NCI-H128 (cell line): Measurements from ENCODE around the gene NAV2.

Experiments used
- DNase-seq: peaks from one replicate; lab custom pipeline; 2025; ENCODE audit not compliant: unreplicated experiment; lab: John Stamatoyannopoulos, UW

The NAV2 gene

DNA sequence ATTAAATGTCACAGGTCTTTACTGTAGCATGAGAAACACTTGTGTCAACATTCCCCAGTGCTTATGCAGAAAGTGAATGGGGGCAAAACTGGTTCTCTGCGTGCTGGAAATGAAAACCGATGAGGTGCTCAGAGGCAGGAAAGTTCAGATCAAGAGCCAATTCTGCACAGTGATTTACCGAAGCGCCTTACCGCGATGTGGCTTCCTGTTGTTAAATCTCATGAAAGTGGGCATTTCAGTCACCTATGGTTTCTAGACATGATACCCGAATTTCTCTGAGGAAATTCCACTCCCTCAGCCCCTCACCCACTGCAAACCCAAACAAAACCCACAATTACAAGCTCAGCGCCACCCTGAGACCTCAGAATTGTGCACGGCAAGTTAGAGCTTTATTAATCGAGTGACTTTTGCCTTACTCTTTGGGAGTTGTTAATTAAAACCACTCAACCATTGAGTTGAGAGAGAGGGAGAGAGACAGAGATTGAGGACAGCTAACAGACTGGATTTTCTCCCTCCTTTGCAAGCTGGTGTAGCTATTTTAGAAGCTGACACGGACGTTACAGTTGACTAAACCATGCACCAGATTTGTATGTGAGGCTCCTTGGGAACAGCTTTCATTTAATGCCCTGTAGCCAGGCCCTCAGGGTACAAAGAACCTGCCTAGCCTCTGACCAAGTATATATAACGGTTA lies 251.2 kb downstream of the NAV2 start:
- DNase-seq: no peak

- no peak for DNase-seq
Observed at GRCh38 chr11:19966441-19966840, 253.8 kb downstream of the NAV2 start.

DNA sequence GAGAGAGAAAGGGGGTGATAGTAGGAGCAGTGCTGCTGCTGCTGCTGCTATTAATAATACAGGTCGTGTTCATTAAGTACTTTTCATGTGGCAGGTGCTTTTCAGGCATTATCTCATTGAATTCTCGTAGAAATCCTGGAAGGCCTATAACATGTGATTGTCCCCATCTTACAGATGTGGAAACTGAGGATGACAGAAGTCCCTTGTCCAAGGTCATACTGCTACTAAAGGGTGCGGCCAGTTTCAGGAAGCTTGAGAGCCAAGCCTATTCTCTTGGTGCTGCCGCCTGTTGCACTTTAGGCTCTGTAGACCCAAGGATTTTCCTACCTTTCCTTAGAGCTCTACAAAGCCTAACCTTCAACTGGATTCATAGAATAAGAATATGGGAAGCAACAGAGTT lies 254.3 kb downstream of the NAV2 start:
- DNase-seq: no peak

GRCh38 chr11:19967787-19968186 lies 255.2 kb downstream of the NAV2 start:
- no peak for DNase-seq

GRCh38 chr11:19968860-19969259 lies 256.2 kb downstream of the NAV2 start:
- DNase-seq: no peak

DNA sequence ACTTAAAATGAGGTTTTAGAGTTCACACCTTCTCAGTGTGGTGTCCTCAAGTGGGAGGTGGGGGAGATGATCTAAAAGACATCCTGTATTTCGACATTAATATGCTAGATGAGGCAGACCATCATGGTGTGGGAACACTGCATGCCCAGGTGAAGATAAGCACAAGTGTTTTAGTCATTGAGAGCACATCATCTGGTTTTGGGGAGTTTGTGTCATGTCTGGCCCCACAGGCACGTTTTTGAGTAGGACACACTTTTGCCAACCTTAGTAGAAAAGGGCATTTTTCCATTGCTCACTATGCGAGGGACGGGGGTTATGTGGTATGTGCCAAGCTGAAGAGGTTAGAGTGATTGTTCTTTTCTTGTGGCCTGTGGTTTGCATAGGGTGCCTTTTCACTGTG lies 258.3 kb downstream of the NAV2 start:
- DNase-seq: no peak

- DNase-seq: no peak
Observed at GRCh38 chr11:19972091-19972490, 259.5 kb downstream of the NAV2 start.

GRCh38 chr11:19972651-19973050 lies 260.0 kb downstream of the NAV2 start:
- no peak for DNase-seq

- DNase-seq: no peak
Observed at GRCh38 chr11:19973136-19973635, 260.5 kb downstream of the NAV2 start.

- DNase-seq: no peak
Observed at GRCh38 chr11:19974886-19975285, 262.2 kb downstream of the NAV2 start.

DNA sequence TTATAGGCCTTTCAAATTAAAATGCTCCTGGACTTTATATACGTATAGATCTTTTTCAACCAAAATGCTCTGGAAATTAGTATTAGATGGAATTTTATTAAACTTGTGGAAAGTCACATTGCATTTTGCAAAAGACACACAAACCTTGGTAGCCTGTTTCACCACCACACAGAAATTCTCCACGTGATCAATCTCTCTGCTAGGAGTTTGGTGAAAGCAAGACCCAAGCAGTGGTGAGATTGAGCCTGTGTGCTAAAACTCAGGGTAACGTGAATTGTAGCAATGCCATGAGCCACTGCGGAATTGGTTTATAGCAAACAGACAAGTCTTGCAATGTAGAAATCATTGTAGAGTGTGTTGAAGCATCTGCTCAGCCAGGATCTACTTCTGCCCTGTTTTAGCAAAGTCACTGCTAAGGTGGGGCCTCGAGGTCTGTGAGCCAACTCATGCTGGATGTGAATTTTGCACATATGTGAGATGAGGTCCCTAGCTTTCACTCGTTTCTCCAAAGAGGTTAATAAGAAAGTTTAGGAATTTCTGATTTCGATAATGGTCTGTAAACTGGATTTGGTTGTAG lies 262.9 kb downstream of the NAV2 start:
- no peak for DNase-seq

- DNase-seq: no peak
Observed at GRCh38 chr11:19976281-19976941, 263.8 kb downstream of the NAV2 start.

DNA sequence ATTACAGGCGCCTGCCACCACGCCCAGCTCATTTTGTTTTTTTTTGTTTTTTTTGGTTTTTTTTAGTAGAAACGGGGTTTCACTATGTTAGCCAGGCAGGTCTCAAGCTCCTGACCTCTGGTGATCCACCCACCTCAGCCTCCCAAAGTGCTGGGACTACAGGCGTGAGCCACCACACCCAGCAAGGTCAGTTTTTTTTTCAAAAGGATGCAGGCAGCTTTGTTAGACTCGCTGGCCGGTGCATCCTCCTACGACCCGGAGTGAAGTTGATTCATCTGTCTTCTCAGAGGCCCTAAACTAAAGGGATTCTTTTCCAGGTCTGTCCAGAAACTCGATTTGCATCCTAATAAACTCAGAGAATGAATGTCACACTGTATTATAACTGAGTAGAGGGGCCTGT lies 265.3 kb downstream of the NAV2 start:
- no peak for DNase-seq

- no peak for DNase-seq
Observed at GRCh38 chr11:19978668-19979518, 266.3 kb downstream of the NAV2 start.

GRCh38 chr11:19979519-19979845 lies 266.8 kb downstream of the NAV2 start:
- no peak for DNase-seq

GRCh38 chr11:19980388-19980787 lies 267.8 kb downstream of the NAV2 start:
- DNase-seq: no peak

DNA sequence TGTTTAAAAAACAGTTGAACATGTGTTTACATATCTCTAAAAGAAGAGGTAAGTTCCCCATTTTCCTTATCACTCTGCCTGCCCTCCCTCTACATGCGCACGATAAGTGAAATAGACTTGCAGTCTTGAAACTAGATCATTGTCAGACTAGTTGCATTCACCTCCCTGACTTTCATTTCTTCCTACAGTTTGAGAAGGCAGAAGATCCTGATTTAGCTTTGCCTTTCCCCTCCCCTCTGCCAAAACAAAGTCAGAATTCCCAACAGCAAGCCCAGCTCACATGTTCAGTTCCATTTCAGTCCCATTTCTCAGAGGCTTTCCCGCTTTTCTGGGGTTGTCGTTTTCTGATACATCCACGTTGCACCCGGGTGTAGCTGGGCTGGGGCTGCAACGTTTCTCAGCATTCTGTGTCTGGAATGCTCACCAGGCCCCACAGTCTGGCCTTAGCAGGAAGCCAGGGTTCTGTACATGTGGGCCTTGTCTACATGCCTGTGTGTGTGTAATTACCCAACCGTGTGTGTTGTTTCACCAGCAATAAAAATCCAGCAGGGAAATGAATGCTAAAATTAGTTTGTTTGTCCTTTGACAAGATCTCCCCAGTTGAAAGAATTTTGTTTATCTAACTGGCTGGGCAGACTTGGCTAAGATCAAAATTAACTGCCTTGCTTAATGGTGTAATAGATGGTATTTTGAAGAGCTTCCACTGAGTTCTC lies 268.5 kb downstream of the NAV2 start:
- DNase-seq: no peak

- DNase-seq: no peak
Observed at GRCh38 chr11:19982774-19983495, 270.3 kb downstream of the NAV2 start.

DNA sequence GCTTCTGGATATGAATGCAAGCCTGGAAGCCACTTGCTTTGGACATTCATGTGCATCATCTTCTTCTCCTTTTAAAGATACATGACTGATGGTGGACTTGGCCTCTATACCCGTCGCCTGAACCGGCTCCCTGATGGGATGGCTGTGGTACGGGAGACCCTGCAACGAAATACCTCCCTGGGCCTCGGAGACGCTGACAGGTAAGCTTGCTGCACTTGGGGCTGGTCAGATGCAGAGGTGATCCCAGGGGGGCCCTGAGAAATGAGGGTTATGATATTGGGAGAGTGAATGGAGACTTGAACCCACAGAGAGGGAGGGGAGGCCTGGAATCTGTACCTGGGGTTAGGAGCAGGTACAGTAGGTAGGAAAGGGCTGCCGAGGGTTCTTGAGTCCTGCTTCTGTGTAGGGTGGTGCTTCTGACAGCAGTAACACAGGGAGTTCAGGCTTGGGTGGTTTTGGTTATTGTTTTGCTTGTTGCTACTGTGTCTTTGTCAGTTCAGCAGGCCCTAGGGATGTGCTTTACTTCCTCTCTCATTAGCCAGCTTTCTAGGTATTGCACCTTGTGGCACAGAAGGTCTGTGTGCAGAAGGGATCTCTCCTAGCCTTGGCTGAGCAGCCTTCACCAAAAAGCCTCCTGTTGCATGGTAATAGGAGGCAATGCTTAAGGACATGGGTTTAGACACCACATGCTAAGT lies 271.6 kb downstream of the NAV2 start:
- no peak for DNase-seq

DNA sequence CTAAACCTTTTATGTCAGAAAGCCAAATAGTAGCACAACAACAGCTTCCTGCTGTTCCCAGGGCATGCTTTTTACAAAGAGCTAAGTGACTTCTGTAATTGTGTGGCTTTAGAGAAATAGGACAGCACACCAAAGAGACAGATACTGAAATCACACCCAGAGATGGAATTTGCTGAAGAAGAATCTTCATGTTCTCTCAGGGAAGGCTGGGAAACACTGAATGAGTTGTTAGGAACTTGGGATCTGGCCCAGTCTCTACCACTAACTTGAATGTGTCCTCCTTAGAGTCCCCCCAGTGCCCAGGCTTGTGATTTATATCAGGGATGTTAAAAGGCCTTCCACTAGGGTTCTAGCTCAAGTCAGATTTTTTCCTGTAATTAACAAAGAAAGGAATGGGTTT lies 272.5 kb downstream of the NAV2 start:
- DNase-seq: no peak
